Right atrium auricular region (tissue), 2 donors: Measurements from ENCODE around the gene MLXIPL. TPM values are rescaled to one million over a fixed set of nuclear protein-coding genes. Genes with fewer than 3 reads are reported as not detected.

Experiments used
- DNase-seq: peaks from one replicate; pipeline ENCODE4 v3.0.0-alpha.2; 2019; ENCODE audit warnings: low spot score
- H3K27ac ChIP-seq, 2 donors: fragments of 200-600 bp; sonication (generic); 1 replicate in 1 of 2; 2 replicates in 1 of 2; pipeline ENCODE4 v1.5.1; 2016 to 2019
- H3K27me3 ChIP-seq, 2 donors: fragments of 200-600 bp; sonication (generic); one replicate each; pipeline versions ENCODE4 v1.5.1 to v1.6.0; 2017 to 2019
- H3K36me3 ChIP-seq: fragments of 200-600 bp; sonication (generic); one replicate; pipeline ENCODE4 v1.5.1; 2016
- H3K4me1 ChIP-seq, 2 donors: fragments of 200-600 bp; sonication (generic); one replicate each; pipeline versions ENCODE4 v1.5.1 to v1.6.0; 2017 to 2019
- H3K4me3 ChIP-seq, 2 donors: fragments of 200-600 bp; sonication (generic); 1 replicate in 1 of 2; 2 replicates in 1 of 2; pipeline ENCODE4 v1.5.1; 2017 to 2019; ENCODE audit warnings: mild to moderate bottlenecking in 1 of 2, moderate library complexity in 1 of 2
- H3K9me3 ChIP-seq, 2 donors: fragments of 200-600 bp; sonication (generic); one replicate each; pipeline ENCODE4 v1.5.1; 2019
- CTCF ChIP-seq, 2 donors: fragments of 200-600 bp; sonication (generic); IDR thresholded peaks; one replicate each; pipeline ENCODE4 v1.5.1; 2019; ENCODE audit warnings: antibody characterized with exemption in 2 of 2
- total RNA-seq, 2 donors: library from RNA; depleted of rRNA; stranded (reverse); fragments of >200 nt; gene quantifications; one replicate each; pipeline ENCODE4 v1.1.0, GENCODE V29; 2016

The MLXIPL gene
- total RNA-seq, 2 donors from 2014 or later: 0.41 to 1.3 TPM

GRCh38 chr7:73646785-73647724 is 22.7 kb upstream of the MLXIPL start:
- no peak overlapping the region for H3K27ac ChIP-seq
- peaks cover 0 to under 1% of the 10 kb centered on the region in 2 donors for H3K9me3 ChIP-seq
- TF ChIP-seq CTCF (IDR thresholded peaks at IDR 0.05): no peak
- DNase-seq: no peak
- H3K4me1 ChIP-seq: peaks cover 0 to 6% of the 10 kb centered on the region in 2 donors
- H3K4me3 ChIP-seq: no peak overlapping the region
- peaks cover 0 to 10% of the 10 kb centered on the region in 2 donors for H3K27me3 ChIP-seq
- H3K36me3 ChIP-seq: no peaks in the 10 kb centered on the region

- H3K4me3 ChIP-seq: no peak overlapping the region
- peaks cover 0 to 12% of the 10 kb centered on the region in 2 donors for H3K9me3 ChIP-seq
- H3K4me1 ChIP-seq: peaks cover 0 to 6% of the 10 kb centered on the region in 2 donors
- TF ChIP-seq CTCF (IDR thresholded peaks at IDR 0.05): no peak
- DNase-seq: no peak
- H3K27ac ChIP-seq: no peak overlapping the region
- H3K36me3 ChIP-seq: no peaks in the 10 kb centered on the region
- peaks cover 0 to 10% of the 10 kb centered on the region in 2 donors for H3K27me3 ChIP-seq
Observed at GRCh38 chr7:73645643-73646174, 21.4 kb upstream of the MLXIPL start.

- H3K27me3 ChIP-seq: peaks cover 0 to 10% of the 10 kb centered on the region in 2 donors
- no peak for DNase-seq
- peaks cover 0 to 6% of the 10 kb centered on the region in 2 donors for H3K4me1 ChIP-seq
- peaks cover 0 to 12% of the 10 kb centered on the region in 2 donors for H3K9me3 ChIP-seq
- TF ChIP-seq CTCF (IDR thresholded peaks at IDR 0.05): no peak
- H3K27ac ChIP-seq: no peak overlapping the region
- no peak overlapping the region for H3K4me3 ChIP-seq
- no peaks in the 10 kb centered on the region for H3K36me3 ChIP-seq
Observed at GRCh38 chr7:73644688-73645286, 20.5 kb upstream of the MLXIPL start.

GRCh38 chr7:73642834-73643233 is 18.5 kb upstream of the MLXIPL start:
- no peak for TF ChIP-seq CTCF (IDR thresholded peaks at IDR 0.05)
- Histone ChIP-seq H3K27ac (no peak overlapping the region), H3K36me3 (no peaks in the 10 kb centered on the region), H3K4me3 (no peak overlapping the region), H3K4me1 (peaks cover 0 to 1% of the 10 kb centered on the region in 2 donors), H3K27me3 (peaks cover 0 to 10% of the 10 kb centered on the region in 2 donors), H3K9me3 (peaks cover 0 to 12% of the 10 kb centered on the region in 2 donors)
- no peak for DNase-seq

- Histone ChIP-seq H3K36me3 (no peaks in the 10 kb centered on the region), H3K9me3 (peaks cover 0 to 12% of the 10 kb centered on the region in 2 donors), H3K4me1 (no peaks in the 10 kb centered on the region), H3K27me3 (no peaks in the 10 kb centered on the region), H3K27ac (no peak overlapping the region), H3K4me3 (no peak overlapping the region)
- DNase-seq: no peak
- no peak for TF ChIP-seq CTCF (IDR thresholded peaks at IDR 0.05)
Observed at GRCh38 chr7:73638911-73639310, 14.6 kb upstream of the MLXIPL start.
